Endodermal cell (in vitro differentiated cells): Measurements from ENCODE around the gene HCAR1. TPM values are rescaled to one million over a fixed set of nuclear protein-coding genes. Genes with fewer than 3 reads are reported as not detected.
"Not testable (repeated sequence)": the region's sequence is repeated elsewhere in the genome, so short reads cannot be mapped to it uniquely, and the experiment has no call there.

ENCODE experiments used
- DNase-seq: peaks from one replicate; pipeline ENCODE4 v3.0.0-alpha.2; 2017
- H3K27ac ChIP-seq: 2 replicates; pipeline ENCODE4 v1.5.1; 2013; ENCODE audit warnings: mild to moderate bottlenecking, low read depth, low read length, moderate library complexity
- H3K27me3 ChIP-seq: 2 replicates; pipeline ENCODE4 v1.6.1; 2013; ENCODE audit warnings: mild to moderate bottlenecking, low read length, moderate library complexity; ENCODE audit not compliant: insufficient read depth, control insufficient read depth, poor library complexity, severe bottlenecking
- H3K36me3 ChIP-seq: 2 replicates; pipeline ENCODE4 v1.7.0; 2013; ENCODE audit warnings: mild to moderate bottlenecking, low read length, moderate library complexity; ENCODE audit not compliant: control insufficient read depth, insufficient read depth
- H3K4me1 ChIP-seq: one replicate; pipeline ENCODE4 v1.7.0; 2013; ENCODE audit warnings: low read length; ENCODE audit not compliant: control insufficient read depth, insufficient read depth
- H3K4me3 ChIP-seq: 2 replicates; pipeline ENCODE4 v1.5.1; 2013; ENCODE audit warnings: mild to moderate bottlenecking, low read length, moderate library complexity
- H3K9ac ChIP-seq: 2 replicates; pipeline ENCODE4 v1.6.1; 2013; ENCODE audit warnings: mild to moderate bottlenecking, low read length, moderate library complexity; ENCODE audit not compliant: poor library complexity, severe bottlenecking; ENCODE audit errors: extremely low read depth
- H3K9me3 ChIP-seq: 2 replicates; pipeline ENCODE4 v1.6.1; 2013; ENCODE audit warnings: mild to moderate bottlenecking, low read length, moderate library complexity; ENCODE audit not compliant: control insufficient read depth
- H3K27ac Mint-ChIP-seq: 2 replicates; pipeline ENCODE4 v1.8.0; 2020; ENCODE audit warnings: mixed read lengths
- H3K27me3 Mint-ChIP-seq: 2 replicates; pipeline ENCODE4 v1.8.0; 2021; ENCODE audit warnings: mild to moderate bottlenecking, mixed read lengths; ENCODE audit not compliant: insufficient read depth
- H3K36me3 Mint-ChIP-seq: 2 replicates; pipeline ENCODE4 v1.8.0; 2020; ENCODE audit warnings: low read depth, mixed read lengths
- H3K4me1 Mint-ChIP-seq: 2 replicates; pipeline ENCODE4 v1.8.0; 2020; ENCODE audit warnings: mixed read lengths
- H3K4me3 Mint-ChIP-seq: 2 replicates; pipeline ENCODE4 v1.8.0; 2020; ENCODE audit warnings: mild to moderate bottlenecking, moderate library complexity, mixed read lengths
- H3K9me3 Mint-ChIP-seq: 2 replicates; pipeline ENCODE4 v1.8.0; 2020; ENCODE audit warnings: mild to moderate bottlenecking, mixed read lengths
- CTCF ChIP-seq: fragments of 200-600 bp; sonication (generic); conservative IDR thresholded peaks from 2 replicates; pipeline ENCODE4 v1.5.0; 2021; ENCODE audit warnings: antibody characterized with exemption, mild to moderate bottlenecking
- WGBS, 2 experiments: methylation state at CpG; one replicate each; pipeline versions ENCODE4 v1.1.5 to v1.1.7; 2013; ENCODE audit warnings: missing lambda C conversion rate in 2 of 2, mixed read lengths in 1 of 2; ENCODE audit not compliant: insufficient coverage in 1 of 2, insufficient read length in 1 of 2; 5-methylcytosine and 5-hydroxymethylcytosine counted together
- total RNA-seq, 2 donors: library from RNA; stranded (reverse); fragmentation: NEBNext Ultra II Directional in 1 of 2; extraction: Animal tissue kit (Norgen Biotek cat#: 25700) in 1 of 2; gene quantifications; 2 replicates in 1 of 2; 3 replicates in 1 of 2; pipeline ENCODE4 v1.2.1, GENCODE V29; 2021

The HCAR1 gene
- total RNA-seq, 2 donors from 2014 or later: 0.04 TPM; not detected in 1

- Histone ChIP-seq H3K36me3 (no peaks in the 10 kb centered on the region), H3K9me3 (no peaks in the 10 kb centered on the region), H3K4me1 (no peaks in the 10 kb centered on the region), H3K9ac (no peak overlapping the region), H3K27me3 (no peaks in the 10 kb centered on the region), H3K4me3 (no peak overlapping the region), H3K27ac (no peak overlapping the region)
- Mint-ChIP-seq H3K27ac (no peak overlapping the region), H3K4me3 (no peak overlapping the region), H3K27me3 (no peaks in the 10 kb centered on the region), H3K4me1 (peaks cover 6% of the 10 kb centered on the region), H3K9me3 (no peaks in the 10 kb centered on the region), H3K36me3 (no peaks in the 10 kb centered on the region)
- whole genome bisulfite sequencing, 2 experiments: 93 to 95% methylated on average over 8 to 11 of the region's 11 CpGs
- no peak for DNase-seq
- no peak for TF ChIP-seq CTCF
Observed at GRCh38 chr12:122721057-122721545, 9.5 kb downstream of the HCAR1 start.

GRCh38 chr12:122716658-122717057, 14.0 kb downstream of the HCAR1 start, which contains the start of gene HCAR3:
TSS of gene HCAR3 (minus strand) at chr12:122716811. CDS start at chr12:122716737, 74 bp downstream.
- not testable (repeated sequence) for DNase-seq, H3K27ac Mint-ChIP-seq, H3K9me3 Mint-ChIP-seq, H3K9me3 ChIP-seq, H3K27me3 Mint-ChIP-seq, H3K27ac ChIP-seq, H3K36me3 Mint-ChIP-seq, H3K4me1 ChIP-seq, H3K9ac ChIP-seq, H3K4me3 Mint-ChIP-seq, H3K4me3 ChIP-seq, H3K36me3 ChIP-seq, H3K27me3 ChIP-seq, H3K4me1 Mint-ChIP-seq
- WGBS, 2 experiments: 93 to 94% methylated on average over 3 to 9 of the region's 10 CpGs

GRCh38 chr12:122715211-122715610, 15.4 kb downstream of the HCAR1 start:
- H3K27me3 ChIP-seq, H3K27me3 Mint-ChIP-seq, H3K9ac ChIP-seq, H3K4me3 ChIP-seq, H3K4me3 Mint-ChIP-seq, H3K4me1 ChIP-seq, H3K4me1 Mint-ChIP-seq, DNase-seq, H3K27ac ChIP-seq, H3K36me3 Mint-ChIP-seq, H3K27ac Mint-ChIP-seq, H3K9me3 ChIP-seq, H3K9me3 Mint-ChIP-seq, H3K36me3 ChIP-seq: not testable (repeated sequence)
- WGBS, 2 experiments: 94% methylated on average over 5 to 6 of the region's 6 CpGs

GRCh38 chr12:122713491-122714188, 17.0 kb downstream of the HCAR1 start:
- H3K4me1 Mint-ChIP-seq, H3K36me3 Mint-ChIP-seq, H3K27ac Mint-ChIP-seq, H3K27me3 Mint-ChIP-seq, H3K4me3 Mint-ChIP-seq, H3K27ac ChIP-seq, H3K4me3 ChIP-seq, DNase-seq, H3K27me3 ChIP-seq, H3K9me3 Mint-ChIP-seq, H3K4me1 ChIP-seq, H3K9ac ChIP-seq, H3K36me3 ChIP-seq, H3K9me3 ChIP-seq: not testable (repeated sequence)
- WGBS, 2 experiments: 87% methylated on average over 3 of the region's 10 CpGs; no CpG with 5 or more reads in 1 of the 2 experiments

- not testable (repeated sequence) for H3K9me3 ChIP-seq, H3K9ac ChIP-seq, H3K9me3 Mint-ChIP-seq, H3K27me3 Mint-ChIP-seq, DNase-seq, H3K4me1 ChIP-seq, H3K4me3 Mint-ChIP-seq, H3K4me1 Mint-ChIP-seq, H3K4me3 ChIP-seq, H3K27ac Mint-ChIP-seq, H3K27ac ChIP-seq, H3K36me3 ChIP-seq, H3K27me3 ChIP-seq, H3K36me3 Mint-ChIP-seq
- 85 to 100% methylated on average over 1 of the region's 1 CpG for WGBS, 2 experiments
Observed at GRCh38 chr12:122711266-122711665, 19.4 kb downstream of the HCAR1 start.

GRCh38 chr12:122710341-122710740, 20.3 kb downstream of the HCAR1 start:
- not testable (repeated sequence) for H3K27ac ChIP-seq, H3K36me3 Mint-ChIP-seq, H3K4me3 Mint-ChIP-seq, H3K4me3 ChIP-seq, H3K4me1 ChIP-seq, H3K27ac Mint-ChIP-seq, DNase-seq, H3K27me3 ChIP-seq, H3K9me3 ChIP-seq, H3K36me3 ChIP-seq, H3K27me3 Mint-ChIP-seq, H3K4me1 Mint-ChIP-seq, H3K9me3 Mint-ChIP-seq, H3K9ac ChIP-seq
- 86 to 92% methylated on average over 2 of the region's 2 CpGs for WGBS, 2 experiments
